HEK293 (cell line): ENCODE results near the gene ETF1.
A peak's percentile ranks its signal among the peaks of the same experiment; 100 is the strongest.

Experiments
- GLIS2 ChIP-seq: fragments of 450-650 bp; formaldehyde crosslinking; IDR thresholded peaks from 2 replicates; pipeline ENCODE4 v1.5.1; 2016; ENCODE audit warnings: missing biosample characterization, missing genetic modification characterization
- MYNN ChIP-seq: fragments of 450-650 bp; formaldehyde crosslinking; IDR thresholded peaks from 2 replicates; pipeline ENCODE4 v1.5.1; 2016; ENCODE audit warnings: missing biosample characterization, missing genetic modification characterization, borderline replicate concordance
- SALL2 ChIP-seq: fragments of 450-650 bp; formaldehyde crosslinking; IDR thresholded peaks from 2 replicates; pipeline ENCODE4 v1.5.0; 2017; ENCODE audit warnings: missing biosample characterization, mild to moderate bottlenecking, missing genetic modification characterization, borderline replicate concordance
- SP3 ChIP-seq: fragments of 450-650 bp; formaldehyde crosslinking; IDR thresholded peaks from 2 replicates; pipeline ENCODE4 v1.5.1; 2016; ENCODE audit warnings: missing biosample characterization, missing genetic modification characterization
- ZFP37 ChIP-seq: fragments of 450-650 bp; formaldehyde crosslinking; IDR thresholded peaks from 2 replicates; pipeline ENCODE4 v1.5.1; 2016; ENCODE audit warnings: missing biosample characterization, missing genetic modification characterization
- ZNF2 ChIP-seq: fragments of 450-650 bp; formaldehyde crosslinking; IDR thresholded peaks from 2 replicates; pipeline ENCODE4 v1.5.1; 2016; ENCODE audit warnings: missing biosample characterization, missing genetic modification characterization
- ZNF341 ChIP-seq: fragments of 450-650 bp; formaldehyde crosslinking; IDR thresholded peaks from 2 replicates; pipeline ENCODE4; 2016; ENCODE audit warnings: low read depth, missing biosample characterization, missing genetic modification characterization
- ZNF501 ChIP-seq: fragments of 450-650 bp; formaldehyde crosslinking; IDR thresholded peaks from 2 replicates; pipeline ENCODE4 v1.5.1; 2016; ENCODE audit warnings: missing biosample characterization, missing genetic modification characterization
- ZNF623 ChIP-seq: fragments of 450-650 bp; formaldehyde crosslinking; IDR thresholded peaks from 2 replicates; pipeline ENCODE4 v1.5.1; 2016; ENCODE audit warnings: missing biosample characterization, missing genetic modification characterization
- ZNF670 ChIP-seq: fragments of 450-650 bp; formaldehyde crosslinking; IDR thresholded peaks from 2 replicates; pipeline ENCODE4 v1.5.1; 2016; ENCODE audit warnings: missing biosample characterization, missing genetic modification characterization, low read depth
- ZNF776 ChIP-seq: fragments of 450-650 bp; formaldehyde crosslinking; IDR thresholded peaks from 2 replicates; pipeline ENCODE4 v1.5.0; 2017; ENCODE audit warnings: missing biosample characterization, missing genetic modification characterization, borderline replicate concordance
- ZNF830 ChIP-seq: fragments of 450-650 bp; IDR thresholded peaks from 2 replicates; pipeline ENCODE4 v1.5.0; 2018; ENCODE audit warnings: missing biosample characterization, missing genetic modification characterization, low read depth, mild to moderate bottlenecking, moderate library complexity
- ZNF837 ChIP-seq: fragments of 450-650 bp; formaldehyde crosslinking; IDR thresholded peaks from 2 replicates; pipeline ENCODE4 v1.5.1; 2016; ENCODE audit warnings: missing biosample characterization, missing genetic modification characterization
- ZXDB ChIP-seq: fragments of 450-650 bp; formaldehyde crosslinking; IDR thresholded peaks from 2 replicates; pipeline ENCODE4 v1.5.1; 2016; ENCODE audit warnings: missing biosample characterization, missing genetic modification characterization
- TF ChIP-seq, protein P1 (sequence below): fragments of 450-650 bp; formaldehyde crosslinking; IDR thresholded peaks from 2 replicates; pipeline ENCODE4 v1.5.0; 2017; ENCODE audit warnings: missing biosample characterization, missing genetic modification characterization, borderline replicate concordance
- TF ChIP-seq, protein P2 (sequence below): fragments of 450-650 bp; IDR thresholded peaks from 2 replicates; pipeline ENCODE4 v1.5.1; 2018; ENCODE audit warnings: missing biosample characterization, mild to moderate bottlenecking, missing genetic modification characterization
- TF ChIP-seq, protein P3 (sequence below): fragments of 450-650 bp; formaldehyde crosslinking; optimal IDR thresholded peaks from 2 replicates; pipeline ENCODE3; 2016; ENCODE audit warnings: missing biosample characterization, mild to moderate bottlenecking, missing genetic modification characterization
- TF ChIP-seq, protein P4 (sequence below): fragments of 450-650 bp; formaldehyde crosslinking; IDR thresholded peaks from 2 replicates; pipeline ENCODE4 v1.5.1; 2017; ENCODE audit warnings: missing biosample characterization, missing genetic modification characterization
- TF ChIP-seq, protein P5 (sequence below): fragments of 450-650 bp; formaldehyde crosslinking; IDR thresholded peaks from 2 replicates; pipeline ENCODE4 v1.5.1; 2016; ENCODE audit warnings: missing biosample characterization, missing genetic modification characterization
- TF ChIP-seq, protein P6 (sequence below): fragments of 450-650 bp; formaldehyde crosslinking; IDR thresholded peaks from 2 replicates; pipeline ENCODE4 v1.5.1; 2017; ENCODE audit warnings: missing biosample characterization, missing genetic modification characterization

The ETF1 gene

DNA sequence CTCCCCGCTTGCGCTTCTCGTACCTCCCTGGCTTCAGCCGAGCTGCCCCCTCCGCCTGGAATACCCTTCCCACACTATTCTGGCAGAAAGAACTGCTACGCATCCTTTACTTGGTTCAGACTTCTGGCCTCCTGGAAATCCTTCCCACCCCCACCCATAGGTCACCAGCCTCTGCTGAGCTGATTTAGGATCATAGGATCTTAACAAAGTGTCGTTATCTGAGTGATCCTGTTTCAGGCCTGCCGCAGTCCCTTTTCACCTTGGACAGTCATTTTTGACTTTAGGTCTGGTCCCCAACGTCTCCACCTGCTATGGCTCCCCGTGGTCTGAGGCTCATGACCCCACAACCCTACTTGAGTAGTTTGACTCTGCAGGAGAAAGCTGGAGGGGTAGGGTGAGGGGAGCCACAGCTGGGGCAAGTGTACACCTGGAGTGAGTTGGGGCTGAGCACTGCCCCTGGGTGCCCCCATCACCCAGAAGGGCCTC, 50.4 kb downstream of the ETF1 start (continued):
- TF ChIP-seq, protein P1, sequence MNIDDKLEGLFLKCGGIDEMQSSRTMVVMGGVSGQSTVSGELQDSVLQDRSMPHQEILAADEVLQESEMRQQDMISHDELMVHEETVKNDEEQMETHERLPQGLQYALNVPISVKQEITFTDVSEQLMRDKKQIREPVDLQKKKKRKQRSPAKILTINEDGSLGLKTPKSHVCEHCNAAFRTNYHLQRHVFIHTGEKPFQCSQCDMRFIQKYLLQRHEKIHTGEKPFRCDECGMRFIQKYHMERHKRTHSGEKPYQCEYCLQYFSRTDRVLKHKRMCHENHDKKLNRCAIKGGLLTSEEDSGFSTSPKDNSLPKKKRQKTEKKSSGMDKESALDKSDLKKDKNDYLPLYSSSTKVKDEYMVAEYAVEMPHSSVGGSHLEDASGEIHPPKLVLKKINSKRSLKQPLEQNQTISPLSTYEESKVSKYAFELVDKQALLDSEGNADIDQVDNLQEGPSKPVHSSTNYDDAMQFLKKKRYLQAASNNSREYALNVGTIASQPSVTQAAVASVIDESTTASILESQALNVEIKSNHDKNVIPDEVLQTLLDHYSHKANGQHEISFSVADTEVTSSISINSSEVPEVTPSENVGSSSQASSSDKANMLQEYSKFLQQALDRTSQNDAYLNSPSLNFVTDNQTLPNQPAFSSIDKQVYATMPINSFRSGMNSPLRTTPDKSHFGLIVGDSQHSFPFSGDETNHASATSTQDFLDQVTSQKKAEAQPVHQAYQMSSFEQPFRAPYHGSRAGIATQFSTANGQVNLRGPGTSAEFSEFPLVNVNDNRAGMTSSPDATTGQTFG, result no peak
- TF ChIP-seq SALL2 (tag by site-specific recombination) (no peak), ZFP37 (tag by site-specific recombination) (0 out of 2 replicates have a peak, but pooled peaks have one; percentile 16), ZNF501 (no peak), ZNF837 (tag by site-specific recombination) (no peak), ZNF830 (no peak), ZNF623 (no peak), ZNF670 (tag by site-specific recombination) (no peak), SP3 (tag by site-specific recombination) (no peak), ZXDB (tag by site-specific recombination) (0 out of 2 replicates have a peak, but pooled peaks have one; percentile 10), MYNN (no peak), ZNF2 (tag by site-specific recombination) (no peak), ZNF776 (no peak), GLIS2 (tag by site-specific recombination) (peak; percentile 62; the same call in 1 of the 2 replicates), ZNF341 (tag by site-specific recombination) (peak; percentile 20; the same call in 1 of the 2 replicates)
- TF ChIP-seq, protein P2, sequence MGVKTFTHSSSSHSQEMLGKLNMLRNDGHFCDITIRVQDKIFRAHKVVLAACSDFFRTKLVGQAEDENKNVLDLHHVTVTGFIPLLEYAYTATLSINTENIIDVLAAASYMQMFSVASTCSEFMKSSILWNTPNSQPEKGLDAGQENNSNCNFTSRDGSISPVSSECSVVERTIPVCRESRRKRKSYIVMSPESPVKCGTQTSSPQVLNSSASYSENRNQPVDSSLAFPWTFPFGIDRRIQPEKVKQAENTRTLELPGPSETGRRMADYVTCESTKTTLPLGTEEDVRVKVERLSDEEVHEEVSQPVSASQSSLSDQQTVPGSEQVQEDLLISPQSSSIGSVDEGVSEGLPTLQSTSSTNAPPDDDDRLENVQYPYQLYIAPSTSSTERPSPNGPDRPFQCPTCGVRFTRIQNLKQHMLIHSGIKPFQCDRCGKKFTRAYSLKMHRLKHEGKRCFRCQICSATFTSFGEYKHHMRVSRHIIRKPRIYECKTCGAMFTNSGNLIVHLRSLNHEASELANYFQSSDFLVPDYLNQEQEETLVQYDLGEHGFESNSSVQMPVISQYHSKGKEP (tag by site-specific recombination), result no peak
- TF ChIP-seq, protein P3, sequence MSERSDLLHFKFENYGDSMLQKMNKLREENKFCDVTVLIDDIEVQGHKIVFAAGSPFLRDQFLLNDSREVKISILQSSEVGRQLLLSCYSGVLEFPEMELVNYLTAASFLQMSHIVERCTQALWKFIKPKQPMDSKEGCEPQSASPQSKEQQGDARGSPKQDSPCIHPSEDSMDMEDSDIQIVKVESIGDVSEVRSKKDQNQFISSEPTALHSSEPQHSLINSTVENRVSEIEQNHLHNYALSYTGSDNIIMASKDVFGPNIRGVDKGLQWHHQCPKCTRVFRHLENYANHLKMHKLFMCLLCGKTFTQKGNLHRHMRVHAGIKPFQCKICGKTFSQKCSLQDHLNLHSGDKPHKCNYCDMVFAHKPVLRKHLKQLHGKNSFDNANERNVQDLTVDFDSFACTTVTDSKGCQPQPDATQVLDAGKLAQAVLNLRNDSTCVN (tag by site-specific recombination), result no peak
- TF ChIP-seq, protein P4, sequence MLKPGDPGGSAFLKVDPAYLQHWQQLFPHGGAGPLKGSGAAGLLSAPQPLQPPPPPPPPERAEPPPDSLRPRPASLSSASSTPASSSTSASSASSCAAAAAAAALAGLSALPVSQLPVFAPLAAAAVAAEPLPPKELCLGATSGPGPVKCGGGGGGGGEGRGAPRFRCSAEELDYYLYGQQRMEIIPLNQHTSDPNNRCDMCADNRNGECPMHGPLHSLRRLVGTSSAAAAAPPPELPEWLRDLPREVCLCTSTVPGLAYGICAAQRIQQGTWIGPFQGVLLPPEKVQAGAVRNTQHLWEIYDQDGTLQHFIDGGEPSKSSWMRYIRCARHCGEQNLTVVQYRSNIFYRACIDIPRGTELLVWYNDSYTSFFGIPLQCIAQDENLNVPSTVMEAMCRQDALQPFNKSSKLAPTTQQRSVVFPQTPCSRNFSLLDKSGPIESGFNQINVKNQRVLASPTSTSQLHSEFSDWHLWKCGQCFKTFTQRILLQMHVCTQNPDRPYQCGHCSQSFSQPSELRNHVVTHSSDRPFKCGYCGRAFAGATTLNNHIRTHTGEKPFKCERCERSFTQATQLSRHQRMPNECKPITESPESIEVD (tag by site-specific recombination), result no peak
- TF ChIP-seq, protein P5, sequence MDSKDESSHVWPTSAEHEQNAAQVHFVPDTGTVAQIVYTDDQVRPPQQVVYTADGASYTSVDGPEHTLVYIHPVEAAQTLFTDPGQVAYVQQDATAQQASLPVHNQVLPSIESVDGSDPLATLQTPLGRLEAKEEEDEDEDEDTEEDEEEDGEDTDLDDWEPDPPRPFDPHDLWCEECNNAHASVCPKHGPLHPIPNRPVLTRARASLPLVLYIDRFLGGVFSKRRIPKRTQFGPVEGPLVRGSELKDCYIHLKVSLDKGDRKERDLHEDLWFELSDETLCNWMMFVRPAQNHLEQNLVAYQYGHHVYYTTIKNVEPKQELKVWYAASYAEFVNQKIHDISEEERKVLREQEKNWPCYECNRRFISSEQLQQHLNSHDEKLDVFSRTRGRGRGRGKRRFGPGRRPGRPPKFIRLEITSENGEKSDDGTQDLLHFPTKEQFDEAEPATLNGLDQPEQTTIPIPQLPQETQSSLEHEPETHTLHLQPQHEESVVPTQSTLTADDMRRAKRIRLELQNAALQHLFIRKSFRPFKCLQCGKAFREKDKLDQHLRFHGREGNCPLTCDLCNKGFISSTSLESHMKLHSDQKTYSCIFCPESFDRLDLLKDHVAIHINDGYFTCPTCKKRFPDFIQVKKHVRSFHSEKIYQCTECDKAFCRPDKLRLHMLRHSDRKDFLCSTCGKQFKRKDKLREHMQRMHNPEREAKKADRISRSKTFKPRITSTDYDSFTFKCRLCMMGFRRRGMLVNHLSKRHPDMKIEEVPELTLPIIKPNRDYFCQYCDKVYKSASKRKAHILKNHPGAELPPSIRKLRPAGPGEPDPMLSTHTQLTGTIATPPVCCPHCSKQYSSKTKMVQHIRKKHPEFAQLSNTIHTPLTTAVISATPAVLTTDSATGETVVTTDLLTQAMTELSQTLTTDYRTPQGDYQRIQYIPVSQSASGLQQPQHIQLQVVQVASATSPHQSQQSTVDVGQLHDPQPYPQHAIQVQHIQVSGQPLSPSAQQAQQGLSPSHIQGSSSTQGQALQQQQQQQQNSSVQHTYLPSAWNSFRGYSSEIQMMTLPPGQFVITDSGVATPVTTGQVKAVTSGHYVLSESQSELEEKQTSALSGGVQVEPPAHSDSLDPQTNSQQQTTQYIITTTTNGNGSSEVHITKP (tag by site-specific recombination), result no peak; the same call in 1 of the 2 replicates
- TF ChIP-seq, protein P6, sequence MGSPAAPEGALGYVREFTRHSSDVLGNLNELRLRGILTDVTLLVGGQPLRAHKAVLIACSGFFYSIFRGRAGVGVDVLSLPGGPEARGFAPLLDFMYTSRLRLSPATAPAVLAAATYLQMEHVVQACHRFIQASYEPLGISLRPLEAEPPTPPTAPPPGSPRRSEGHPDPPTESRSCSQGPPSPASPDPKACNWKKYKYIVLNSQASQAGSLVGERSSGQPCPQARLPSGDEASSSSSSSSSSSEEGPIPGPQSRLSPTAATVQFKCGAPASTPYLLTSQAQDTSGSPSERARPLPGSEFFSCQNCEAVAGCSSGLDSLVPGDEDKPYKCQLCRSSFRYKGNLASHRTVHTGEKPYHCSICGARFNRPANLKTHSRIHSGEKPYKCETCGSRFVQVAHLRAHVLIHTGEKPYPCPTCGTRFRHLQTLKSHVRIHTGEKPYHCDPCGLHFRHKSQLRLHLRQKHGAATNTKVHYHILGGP (tag by site-specific recombination), result no peak
